Thymus (tissue), 2 donors: Measurements from ENCODE around the gene PALB2. TPM values are rescaled to one million over a fixed set of nuclear protein-coding genes. Genes with fewer than 3 reads are reported as not detected.

Experiments
- polyA plus RNA-seq: library from polyadenylated mRNA; stranded (reverse); fragments of 200-250 nt; gene quantifications from one replicate; pipeline ENCODE4 v1.2.3, GENCODE V29; 2013
- total RNA-seq: library from RNA; stranded (reverse); fragments of 120-200 nt; gene quantifications from one replicate; pipeline ENCODE4 v1.2.4, GENCODE V29; 2013
- donor health status: healthy.

PALB2 gene
- total and polyA plus RNA-seq, 2 donors: 10.0 to 14.3 TPM

Other genes with a start within 250 kb of the PALB2 start
- 9.0 TPM for gene COG7, start 188.1 kb downstream of the PALB2 start, total RNA-seq
- 28.0 TPM for gene COG7, start 188.1 kb downstream of the PALB2 start, polyA plus RNA-seq
- 59.0 TPM for gene GGA2, start 130.8 kb downstream of the PALB2 start, total RNA-seq
- 42.4 TPM for gene GGA2, start 130.8 kb downstream of the PALB2 start, polyA plus RNA-seq
- 20.5 TPM for gene EARS2, start 84.0 kb downstream of the PALB2 start, total RNA-seq
- 11.5 TPM for gene EARS2, start 84.0 kb downstream of the PALB2 start, polyA plus RNA-seq
- 26.5 TPM for gene UBFD1, start 83.6 kb downstream of the PALB2 start, total RNA-seq
- gene UBFD1, start 83.6 kb downstream of the PALB2 start, polyA plus RNA-seq: 14.4 TPM
- gene NDUFAB1, start 45.0 kb downstream of the PALB2 start, total RNA-seq: 153 TPM
- 110 TPM for gene NDUFAB1, start 45.0 kb downstream of the PALB2 start, polyA plus RNA-seq
- gene DCTN5, start 156 bp upstream of the PALB2 start, total RNA-seq: 34.8 TPM
- gene DCTN5, start 156 bp upstream of the PALB2 start, polyA plus RNA-seq: 15.8 TPM
- gene PLK1, start 37.6 kb upstream of the PALB2 start, total RNA-seq: 19.9 TPM
- 6.9 TPM for gene PLK1, start 37.6 kb upstream of the PALB2 start, polyA plus RNA-seq
- gene ERN2, start 71.9 kb upstream of the PALB2 start, total RNA-seq: 0.42 TPM
- 0.27 TPM for gene ERN2, start 71.9 kb upstream of the PALB2 start, polyA plus RNA-seq
- gene CHP2, start 113.7 kb upstream of the PALB2 start, total RNA-seq: 0.33 TPM
- 2.9 TPM for gene CHP2, start 113.7 kb upstream of the PALB2 start, polyA plus RNA-seq
- 57.4 TPM for gene PRKCB, start 194.7 kb upstream of the PALB2 start, total RNA-seq
- gene PRKCB, start 194.7 kb upstream of the PALB2 start, polyA plus RNA-seq: 21.9 TPM